Measurements from ENCODE around the gene NPNT.

NPNT gene

DNA sequence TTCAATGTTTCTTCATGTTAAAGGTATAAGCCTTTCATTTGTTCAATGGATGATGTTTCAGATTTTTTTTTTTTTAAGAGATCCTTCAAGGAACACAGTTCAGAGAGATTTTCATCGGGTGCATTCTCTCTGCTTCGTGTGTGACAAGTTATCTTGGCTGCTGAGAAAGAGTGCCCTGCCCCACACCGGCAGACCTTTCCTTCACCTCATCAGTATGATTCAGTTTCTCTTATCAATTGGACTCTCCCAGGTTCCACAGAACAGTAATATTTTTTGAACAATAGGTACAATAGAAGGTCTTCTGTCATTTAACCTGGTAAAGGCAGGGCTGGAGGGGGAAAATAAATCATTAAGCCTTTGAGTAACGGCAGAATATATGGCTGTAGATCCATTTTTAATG lies 75.8 kb downstream of the NPNT start:
- DNase-seq = no peak

DNA sequence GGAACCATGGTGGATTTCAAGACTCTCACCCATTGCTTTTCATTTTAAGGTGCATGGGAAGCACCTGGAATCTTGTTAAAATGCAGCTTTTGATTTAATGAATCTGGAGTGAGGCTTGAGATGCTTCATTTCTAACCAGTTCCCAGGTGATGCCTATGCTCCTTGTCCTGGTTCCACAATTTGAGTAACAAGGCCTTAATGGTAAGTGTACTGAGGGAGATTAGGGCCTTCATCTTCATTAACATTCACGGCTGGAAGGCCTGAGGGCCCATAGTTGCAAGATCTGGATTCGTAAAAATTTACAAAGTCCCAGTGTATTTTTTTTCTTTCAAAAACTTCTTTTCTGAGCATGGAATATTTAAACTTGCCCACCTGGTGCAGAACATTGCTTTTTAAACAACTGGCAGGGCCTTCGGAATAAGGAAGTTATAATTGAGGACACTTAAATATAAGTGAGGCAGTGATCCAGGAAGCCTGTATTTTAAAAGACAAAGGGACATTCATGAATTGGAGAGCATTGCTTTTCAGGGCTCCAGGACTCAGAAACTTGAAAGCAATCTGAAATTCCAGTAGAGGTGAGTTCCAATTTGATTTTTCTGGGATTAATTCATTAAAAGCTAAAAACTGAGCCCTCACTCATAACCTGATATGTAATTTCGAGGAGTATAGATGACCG lies 77.8 kb downstream of the NPNT start:
- DNase-seq = no peak

DNA sequence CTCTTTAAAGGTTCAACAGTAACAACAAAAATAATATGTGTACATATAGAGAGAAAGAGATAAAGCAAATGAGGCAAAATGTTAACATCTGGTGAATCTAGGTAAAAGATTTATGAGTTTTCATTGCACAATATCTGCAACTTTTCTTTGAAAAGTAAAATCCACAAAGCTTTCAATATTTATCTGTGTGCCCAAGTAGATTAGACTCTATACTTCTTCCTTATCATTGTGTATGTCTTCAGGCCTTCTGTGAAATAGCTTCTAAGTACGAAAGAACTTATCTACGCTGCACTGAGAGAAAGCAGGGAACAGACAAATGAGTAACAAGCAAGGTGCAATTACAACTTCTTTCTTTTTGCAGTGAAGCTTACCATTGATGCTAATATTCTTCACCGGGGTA lies 81.6 kb downstream of the NPNT start:
- DNase-seq = no peak

- no peak for DNase-seq
Measured at GRCh38 chr4:105978684-105979296, 83.5 kb downstream of the NPNT start.

GRCh38 chr4:105979506-105979905 lies 84.2 kb downstream of the NPNT start:
- DNase-seq = no peak

DNA sequence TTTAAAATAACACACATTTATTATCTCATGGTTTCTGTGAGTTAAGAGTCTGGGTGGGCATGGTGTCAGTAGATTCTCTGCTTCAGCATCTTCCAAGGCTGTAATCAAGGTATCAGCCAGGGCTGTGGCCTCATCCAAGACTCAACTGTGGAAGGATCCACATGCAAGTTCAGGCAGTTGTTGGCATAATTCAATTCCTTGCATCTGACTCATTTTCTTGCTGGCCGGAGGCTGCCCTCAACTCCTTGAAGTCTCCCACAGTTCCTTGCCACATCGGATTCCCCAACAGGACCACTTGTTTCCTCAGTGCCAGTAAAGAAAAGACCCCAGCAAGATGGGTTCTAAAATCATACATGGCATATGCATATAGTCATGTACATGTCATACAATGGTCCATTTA lies 93.4 kb downstream of the NPNT start:
- no peak for DNase-seq

GRCh38 chr4:105989485-105990242 lies 94.4 kb downstream of the NPNT start:
- no peak for DNase-seq

- DNase-seq = no peak
Measured at GRCh38 chr4:105990933-105991332, 95.7 kb downstream of the NPNT start.

DNA sequence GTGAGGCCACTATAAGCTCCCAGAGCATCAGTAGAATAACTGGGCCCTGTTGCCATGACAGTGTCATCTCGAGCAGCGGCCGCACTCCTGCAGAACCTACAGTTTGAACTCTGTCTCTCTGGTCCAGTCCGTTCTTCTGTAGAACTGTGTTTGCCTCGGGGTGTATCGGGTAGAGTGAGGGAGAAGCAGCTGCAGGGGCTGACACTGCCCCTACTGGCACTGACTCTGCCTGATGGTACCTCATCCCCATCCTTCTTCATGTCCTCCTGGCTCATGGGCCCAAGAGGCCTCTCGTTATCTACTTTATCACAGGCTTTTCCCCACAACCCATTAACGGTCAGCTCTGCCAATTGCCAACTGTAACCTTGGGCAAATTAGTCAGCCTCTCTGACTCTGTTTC lies 96.5 kb downstream of the NPNT start:
- no peak for DNase-seq

DNA sequence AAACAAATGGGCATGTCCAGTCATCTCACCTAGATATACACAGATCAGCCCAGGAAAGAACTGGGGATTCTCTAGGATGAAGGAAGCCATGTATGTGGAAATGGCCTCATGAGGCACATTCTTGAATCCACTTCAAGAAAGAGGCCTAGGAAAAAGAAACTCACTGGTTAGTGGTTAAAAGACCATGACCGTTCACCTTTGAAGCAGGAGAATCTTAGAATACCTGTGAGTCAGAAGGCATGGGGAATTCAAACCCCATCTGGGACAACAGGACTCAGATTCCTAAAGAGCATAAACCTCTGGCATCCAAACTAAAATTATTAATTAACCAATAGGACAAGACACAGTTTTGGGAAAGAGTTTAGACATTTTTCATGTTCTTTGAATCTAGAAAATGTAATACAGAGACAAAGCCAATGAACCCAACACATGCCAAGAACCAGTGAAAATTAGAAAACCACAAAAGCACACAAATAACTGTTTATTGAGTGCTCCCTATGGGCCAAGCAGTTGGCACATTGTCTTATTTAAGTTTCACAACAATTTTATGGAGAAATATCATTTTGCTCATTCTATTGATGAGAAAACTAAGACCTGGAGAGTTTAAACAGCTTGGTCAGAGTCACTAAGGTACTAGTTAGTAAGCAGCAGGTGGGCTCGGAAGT lies 97.5 kb downstream of the NPNT start:
- no peak for DNase-seq

DNA sequence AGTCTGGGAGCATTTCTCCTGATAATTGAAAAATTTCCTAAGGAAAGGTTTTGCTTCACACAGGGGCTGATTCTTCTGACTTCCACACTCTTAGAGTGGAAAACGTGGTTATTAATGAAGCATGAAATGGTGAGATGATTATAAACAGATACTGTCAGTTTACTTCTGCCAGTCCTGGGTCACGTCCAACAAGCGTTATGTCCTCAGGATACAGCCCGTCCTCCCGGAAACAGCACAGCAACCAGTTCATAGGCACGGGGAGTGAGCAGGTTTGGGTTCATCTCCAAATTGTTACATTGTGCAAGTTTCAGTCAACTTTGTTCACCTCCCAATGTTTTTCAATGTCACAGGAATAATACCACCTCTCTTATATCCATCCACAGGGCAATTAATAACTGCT lies 98.8 kb downstream of the NPNT start:
- no peak for DNase-seq

GRCh38 chr4:105994841-105995501 lies 99.7 kb downstream of the NPNT start:
- DNase-seq = no peak

- DNase-seq = no peak
Measured at GRCh38 chr4:105996845-105997244, 101.6 kb downstream of the NPNT start.

DNA sequence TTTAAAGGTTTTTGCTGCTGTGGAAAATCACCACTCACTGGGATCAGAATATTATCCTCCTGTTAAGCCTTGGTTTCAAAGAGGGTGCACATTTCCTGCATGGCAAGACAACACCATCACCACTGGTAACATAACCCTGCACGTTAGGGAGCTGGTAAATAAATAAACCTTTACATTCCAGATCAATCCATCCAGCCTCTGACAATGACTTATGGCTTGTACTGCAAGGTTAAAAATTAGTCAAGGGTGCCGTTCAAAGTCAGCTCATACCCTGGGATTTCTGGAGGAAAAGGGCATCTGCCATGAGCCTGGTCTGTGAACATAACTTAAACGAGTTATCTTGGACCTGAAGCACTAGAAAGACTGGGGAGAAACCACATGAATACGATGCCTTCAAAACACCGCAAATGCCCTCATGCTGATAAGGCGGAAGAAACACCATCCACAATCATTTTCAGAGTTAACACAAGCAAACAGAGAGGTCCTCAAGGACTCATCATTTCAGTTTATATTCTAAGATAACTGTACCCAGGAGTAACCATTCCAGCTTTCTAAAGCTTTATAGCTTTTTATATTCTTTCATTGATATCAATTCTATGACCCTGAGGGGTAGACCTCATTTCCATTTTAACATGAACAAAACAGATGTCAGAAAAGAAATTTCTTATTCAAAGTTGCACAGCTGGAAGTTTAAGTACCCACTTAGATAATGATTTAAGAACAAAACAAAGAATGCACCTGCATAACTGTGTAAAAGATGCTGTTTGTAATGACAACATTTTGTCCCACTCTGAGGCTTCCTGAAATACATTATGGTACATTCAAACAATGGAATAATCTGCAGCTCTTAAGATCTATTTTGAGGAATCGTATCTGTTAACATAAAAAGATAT lies 103.1 kb downstream of the NPNT start:
- DNase-seq = no peak

- DNase-seq = no peak
Measured at GRCh38 chr4:106002994-106003393, 107.7 kb downstream of the NPNT start.

- no peak for DNase-seq
Measured at GRCh38 chr4:106010761-106011160, 115.5 kb downstream of the NPNT start.

GRCh38 chr4:106011387-106011786 lies 116.1 kb downstream of the NPNT start:
- no peak for DNase-seq

GRCh38 chr4:106017975-106018374 lies 122.7 kb downstream of the NPNT start:
- DNase-seq = no peak

GRCh38 chr4:106019771-106020170 lies 124.5 kb downstream of the NPNT start:
- DNase-seq = no peak

Measured in activated CD4-positive, alpha-beta T cell treated with anti-CD3 and anti-CD28 coated beads for 4 hours (primary cell).